Large intestine (tissue), 3 donors: ENCODE data around the gene RNLS. TPM values are rescaled to one million over a fixed set of nuclear protein-coding genes. Genes with fewer than 3 reads are reported as not detected.

Experiments
- DNase-seq, 2 donors: peaks; one replicate each; pipeline versions ENCODE4 v3.0.0 to v3.0.0-alpha.2; 2013
- H3K27ac ChIP-seq: one replicate; pipeline ENCODE4 v1.5.1; 2013; ENCODE audit warnings: low read length
- H3K27me3 ChIP-seq: 2 replicates; pipeline ENCODE4 v1.6.1; 2013; ENCODE audit warnings: low read length; ENCODE audit not compliant: control insufficient read depth, insufficient read depth
- H3K36me3 ChIP-seq: 2 replicates; pipeline ENCODE4 v1.6.1; 2013; ENCODE audit warnings: low read length; ENCODE audit not compliant: control insufficient read depth, insufficient read depth
- H3K4me1 ChIP-seq: one replicate; pipeline ENCODE4 v1.6.1; 2013; ENCODE audit warnings: low read length; ENCODE audit not compliant: control insufficient read depth, insufficient read depth
- H3K4me3 ChIP-seq: one replicate; pipeline ENCODE4 v1.5.1; 2013; ENCODE audit warnings: low read length
- H3K9me3 ChIP-seq: one replicate; pipeline ENCODE4 v1.6.1; 2013; ENCODE audit warnings: mild to moderate bottlenecking, low read depth, low read length, moderate library complexity; ENCODE audit not compliant: control insufficient read depth
- WGBS: methylation state at CpG from one replicate; pipeline ENCODE4 v1.1.5; 2013; ENCODE audit warnings: low lambda C conversion rate; ENCODE audit not compliant: insufficient coverage; 5-methylcytosine and 5-hydroxymethylcytosine counted together
- polyA plus RNA-seq: library from polyadenylated mRNA; unstranded; fragments of 120-200 nt; gene quantifications from one replicate; pipeline ENCODE4 v1.2.1, GENCODE V29; 2013

RNLS gene
- polyA plus RNA-seq, 1 donor = 19.5 TPM

DNA sequence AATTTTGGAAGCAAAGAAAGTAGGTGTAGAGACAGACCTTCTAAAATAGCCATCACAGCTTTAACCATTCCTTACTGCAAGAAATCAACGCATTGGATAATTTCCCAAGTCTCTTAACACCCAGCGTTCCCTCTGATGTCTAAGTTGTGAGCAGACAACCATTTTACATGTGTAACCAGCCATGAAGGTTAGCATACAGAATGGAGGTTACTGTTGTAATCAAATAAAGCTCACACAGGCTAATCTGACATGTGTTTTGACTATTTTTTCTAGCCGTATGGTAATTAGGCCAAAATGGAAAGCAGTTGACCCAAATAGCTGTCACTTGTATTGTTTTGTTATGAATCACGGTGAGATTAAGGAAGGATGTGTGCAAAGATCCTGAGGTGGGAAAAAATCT, 336.4 kb downstream of the RNLS start:
- H3K27ac ChIP-seq = no peak overlapping the region
- DNase-seq = no peak

DNA sequence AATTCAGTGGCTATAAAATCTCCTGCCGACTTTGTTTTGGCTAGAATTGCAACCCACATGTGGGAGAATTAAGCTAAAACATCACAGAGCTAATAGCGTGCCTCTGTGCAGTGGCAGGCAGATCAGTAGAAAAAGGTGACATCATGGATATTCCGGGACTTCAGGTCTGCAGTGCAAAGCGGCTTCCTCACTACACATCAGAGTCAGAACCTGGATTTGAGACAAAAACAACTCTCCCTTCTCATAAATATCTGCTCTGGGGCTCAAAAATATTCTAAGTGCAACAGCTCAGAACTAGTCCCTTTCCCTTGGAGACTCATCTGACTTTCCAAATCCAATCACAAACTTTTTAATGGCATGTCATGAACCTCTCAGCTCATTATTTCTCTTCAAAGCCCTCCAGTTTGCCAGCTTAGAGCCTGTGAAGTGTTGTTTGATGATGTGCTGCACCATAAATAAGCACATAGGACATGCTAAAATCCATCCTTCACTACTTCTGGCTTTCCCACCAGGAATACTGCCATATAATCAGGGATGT, 337.1 kb downstream of the RNLS start:
- Histone ChIP-seq H3K9me3 (no peaks in the 10 kb centered on the region), H3K27ac (no peak overlapping the region), H3K36me3 (no peaks in the 10 kb centered on the region), H3K27me3 (no peaks in the 10 kb centered on the region), H3K4me1 (peaks cover 3% of the 10 kb centered on the region), H3K4me3 (no peak overlapping the region)
- DNase-seq = no peak
- no CpG with 5 or more reads among the region's 4 CpGs for WGBS

More for the DNA sequence above, 336.4 kb downstream of the RNLS start:
- H3K4me1 ChIP-seq = peaks cover 3% of the 10 kb centered on the region
- WGBS = 92% methylated on average over 2 of the region's 4 CpGs
- H3K36me3 ChIP-seq = no peaks in the 10 kb centered on the region
- H3K4me3 ChIP-seq = no peak overlapping the region
- H3K27me3 ChIP-seq = no peaks in the 10 kb centered on the region
- H3K9me3 ChIP-seq = no peaks in the 10 kb centered on the region

DNA sequence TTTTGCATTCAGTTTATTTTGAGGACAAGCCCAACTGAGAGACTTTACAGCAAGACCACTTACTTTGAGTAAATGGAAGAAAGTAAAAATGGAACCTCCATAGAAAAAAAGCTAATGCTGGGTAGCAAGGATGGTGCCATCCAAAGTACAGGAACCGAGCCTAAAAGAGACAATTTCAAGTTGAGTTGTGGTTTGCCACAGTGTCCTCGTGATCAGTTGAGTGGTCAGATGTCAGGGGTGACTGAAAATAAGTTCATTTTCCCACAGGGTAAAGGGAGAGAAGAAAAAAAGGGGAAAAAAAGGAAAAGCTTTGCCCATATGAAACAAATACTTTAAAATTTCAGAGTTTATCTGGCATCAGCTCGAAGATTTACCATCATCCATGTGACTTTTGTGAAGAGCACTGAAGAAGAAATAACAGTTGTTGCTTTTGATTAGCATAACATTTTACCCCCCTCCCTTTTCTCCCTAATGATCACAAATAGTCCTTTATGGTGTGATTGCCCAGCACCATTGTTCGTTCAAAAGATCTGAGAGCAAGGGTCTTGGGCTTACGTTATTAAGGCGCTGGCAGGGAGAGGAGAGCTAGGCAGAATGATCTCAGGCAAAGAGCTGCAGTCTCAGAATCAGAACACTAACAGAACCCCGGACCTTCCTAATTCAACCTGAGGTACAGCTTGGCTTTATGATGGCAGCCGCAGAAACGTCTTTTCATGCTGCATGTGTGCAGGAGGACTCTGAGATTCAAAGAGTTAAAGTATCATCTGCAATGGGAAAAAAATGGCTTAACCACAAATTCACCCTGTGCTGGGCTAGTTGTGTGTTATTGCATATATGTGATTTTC, 338.1 kb downstream of the RNLS start:
- Histone ChIP-seq H3K4me1 (peaks cover 3% of the 10 kb centered on the region), H3K9me3 (no peaks in the 10 kb centered on the region), H3K36me3 (no peaks in the 10 kb centered on the region), H3K27ac (no peak overlapping the region), H3K4me3 (no peak overlapping the region), H3K27me3 (no peaks in the 10 kb centered on the region)
- no peak for DNase-seq
- 93% methylated on average over 2 of the region's 9 CpGs for WGBS

DNA sequence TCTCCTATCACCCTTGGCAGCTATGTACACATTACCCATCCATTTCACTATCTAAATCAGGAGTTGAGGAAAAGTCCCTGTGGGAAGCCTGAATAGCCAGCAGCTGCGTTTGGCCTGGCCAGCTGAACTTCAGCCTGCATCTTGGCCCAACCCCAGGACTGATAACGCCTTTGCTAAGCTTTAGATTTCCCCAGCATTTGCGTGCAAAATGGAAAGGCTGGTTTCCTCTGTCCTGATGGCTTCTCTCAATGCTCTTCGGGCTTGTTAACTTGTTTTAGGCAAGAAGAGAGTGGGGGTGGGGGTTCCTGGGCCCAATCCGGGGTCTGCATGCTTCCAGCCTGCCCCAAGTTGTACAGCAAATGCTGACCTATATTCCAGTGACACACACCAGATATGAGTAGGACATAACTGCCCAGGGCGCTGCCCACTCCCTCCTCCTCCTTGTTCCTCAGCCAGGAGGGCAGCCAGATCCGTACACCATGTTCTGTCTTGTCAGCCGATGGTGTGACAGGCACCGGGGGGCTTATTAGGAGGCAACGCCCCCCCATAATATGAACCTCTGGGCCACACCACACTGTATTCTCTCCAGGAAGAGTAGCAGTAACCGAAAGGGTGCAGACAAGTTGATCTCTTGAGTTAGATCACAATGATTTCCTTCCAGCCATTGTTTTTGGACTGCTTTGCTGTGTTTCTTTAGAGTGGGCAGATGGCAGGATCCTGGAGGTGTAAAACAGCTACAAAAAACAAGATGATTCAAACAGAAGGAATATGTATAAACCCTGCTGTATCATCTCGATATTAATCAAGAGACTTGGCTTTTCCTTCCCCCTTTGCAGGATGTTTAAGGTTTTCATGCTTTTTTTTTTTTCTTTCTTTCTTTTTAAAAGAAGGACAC, 339.0 kb downstream of the RNLS start:
- H3K27me3 ChIP-seq = no peaks in the 10 kb centered on the region
- peaks cover 3% of the 10 kb centered on the region for H3K4me1 ChIP-seq
- H3K27ac ChIP-seq = no peak overlapping the region
- H3K36me3 ChIP-seq = no peaks in the 10 kb centered on the region
- 100% methylated on average over 1 of the region's 12 CpGs for WGBS
- H3K9me3 ChIP-seq = no peaks in the 10 kb centered on the region
- no peak overlapping the region for H3K4me3 ChIP-seq
- DNase-seq = peak; percentile 54 to 76

DNA sequence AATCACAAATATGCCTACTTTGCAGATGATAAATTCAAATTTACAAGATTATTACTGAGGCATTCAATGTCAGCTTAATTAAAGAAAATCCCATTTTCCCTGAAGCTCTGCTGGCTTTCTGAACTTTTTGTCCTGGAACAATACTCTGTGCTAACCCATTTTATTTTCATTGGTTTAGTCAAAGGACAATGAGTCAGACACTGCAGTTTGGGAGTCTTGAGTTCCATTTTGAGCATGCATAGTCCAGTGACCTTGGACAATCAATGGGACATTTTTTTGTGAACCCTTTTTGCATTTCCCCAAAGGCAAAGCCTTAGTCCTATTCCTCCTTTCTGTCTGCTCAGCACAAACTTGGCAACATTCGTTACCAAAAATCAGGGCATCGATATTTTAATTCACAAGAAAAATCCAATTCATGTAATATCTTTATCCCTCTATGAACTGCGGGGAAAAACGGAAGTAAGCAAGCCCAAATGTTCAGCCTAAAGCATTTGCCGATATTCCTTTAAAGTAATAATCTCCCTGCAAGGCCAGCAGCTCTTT, 339.8 kb downstream of the RNLS start:
- Histone ChIP-seq H3K4me1 (peaks cover 3% of the 10 kb centered on the region), H3K9me3 (no peaks in the 10 kb centered on the region), H3K36me3 (no peaks in the 10 kb centered on the region), H3K27ac (no peak overlapping the region), H3K27me3 (no peaks in the 10 kb centered on the region), H3K4me3 (no peak overlapping the region)
- no peak for DNase-seq
- 100% methylated on average over 1 of the region's 5 CpGs for WGBS

DNA sequence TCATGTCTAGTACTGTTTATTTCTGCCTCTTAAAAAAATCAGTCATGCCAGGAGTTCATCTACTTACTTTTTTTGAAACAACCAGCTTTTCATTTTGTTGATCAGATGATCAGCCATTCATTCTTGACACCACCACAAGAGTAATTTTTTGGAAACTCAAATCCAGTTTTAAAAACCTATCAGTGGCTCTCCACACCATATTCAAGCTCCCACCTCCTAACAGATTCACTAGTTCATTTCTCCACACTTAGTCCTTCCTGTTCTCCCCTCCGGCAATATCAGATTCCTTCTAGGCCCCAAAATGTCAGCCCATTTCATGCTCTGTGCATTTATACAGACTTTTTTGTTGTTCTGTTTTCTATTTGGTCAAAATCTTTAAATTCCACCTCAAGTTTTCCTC, 341.6 kb downstream of the RNLS start:
- peaks cover 3% of the 10 kb centered on the region for H3K4me1 ChIP-seq
- no peaks in the 10 kb centered on the region for H3K36me3 ChIP-seq
- no peak for DNase-seq
- no peaks in the 10 kb centered on the region for H3K27me3 ChIP-seq
- no peaks in the 10 kb centered on the region for H3K9me3 ChIP-seq
- H3K27ac ChIP-seq = no peak overlapping the region
- WGBS = 82% methylated on average over 1 of the region's 1 CpG
- no peak overlapping the region for H3K4me3 ChIP-seq

DNA sequence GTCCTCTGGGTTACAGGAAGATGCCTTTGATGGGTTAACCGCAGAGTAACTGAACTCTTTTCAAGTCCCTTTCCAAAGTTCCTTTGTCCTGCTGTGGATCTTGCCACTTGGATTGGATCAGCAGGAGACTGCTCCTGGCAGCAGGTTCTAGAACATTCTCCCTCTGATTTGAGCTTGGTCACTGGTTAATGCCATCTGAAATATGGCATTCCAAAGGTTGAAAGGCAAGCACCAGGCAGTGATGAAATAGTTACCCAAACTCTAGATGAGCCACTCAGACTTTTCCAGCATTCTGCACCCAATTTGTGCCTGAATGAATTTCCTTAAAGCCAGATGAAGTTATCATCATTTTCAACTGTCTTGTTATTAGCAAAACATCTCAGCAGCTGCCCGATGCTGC, 343.9 kb downstream of the RNLS start:
- no peaks in the 10 kb centered on the region for H3K27me3 ChIP-seq
- no peak overlapping the region for H3K4me3 ChIP-seq
- H3K27ac ChIP-seq = no peak overlapping the region
- 100% methylated on average over 1 of the region's 2 CpGs for WGBS
- H3K4me1 ChIP-seq = peaks cover 1% of the 10 kb centered on the region
- no peaks in the 10 kb centered on the region for H3K9me3 ChIP-seq
- H3K36me3 ChIP-seq = no peaks in the 10 kb centered on the region
- DNase-seq = no peak

DNA sequence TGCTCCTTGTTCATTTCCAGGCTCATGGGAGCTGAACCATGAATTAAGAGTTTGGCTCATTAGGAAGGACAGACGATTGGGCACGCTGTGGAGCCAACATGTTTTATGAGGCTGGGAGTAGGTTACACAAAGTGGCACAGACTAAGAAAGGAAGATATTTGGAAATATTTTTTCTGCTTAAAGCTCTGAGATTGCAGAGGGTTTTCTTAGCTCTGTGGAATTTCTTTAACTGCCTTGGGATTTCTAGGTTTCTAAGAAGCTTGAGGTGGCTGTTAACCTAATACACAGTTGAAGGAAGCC, 344.6 kb downstream of the RNLS start:
- H3K27me3 ChIP-seq = no peaks in the 10 kb centered on the region
- no peaks in the 10 kb centered on the region for H3K9me3 ChIP-seq
- no peaks in the 10 kb centered on the region for H3K4me1 ChIP-seq
- H3K27ac ChIP-seq = no peak overlapping the region
- H3K4me3 ChIP-seq = no peak overlapping the region
- DNase-seq = no peak
- WGBS = 100% methylated on average over 1 of the region's 2 CpGs
- no peaks in the 10 kb centered on the region for H3K36me3 ChIP-seq

DNA sequence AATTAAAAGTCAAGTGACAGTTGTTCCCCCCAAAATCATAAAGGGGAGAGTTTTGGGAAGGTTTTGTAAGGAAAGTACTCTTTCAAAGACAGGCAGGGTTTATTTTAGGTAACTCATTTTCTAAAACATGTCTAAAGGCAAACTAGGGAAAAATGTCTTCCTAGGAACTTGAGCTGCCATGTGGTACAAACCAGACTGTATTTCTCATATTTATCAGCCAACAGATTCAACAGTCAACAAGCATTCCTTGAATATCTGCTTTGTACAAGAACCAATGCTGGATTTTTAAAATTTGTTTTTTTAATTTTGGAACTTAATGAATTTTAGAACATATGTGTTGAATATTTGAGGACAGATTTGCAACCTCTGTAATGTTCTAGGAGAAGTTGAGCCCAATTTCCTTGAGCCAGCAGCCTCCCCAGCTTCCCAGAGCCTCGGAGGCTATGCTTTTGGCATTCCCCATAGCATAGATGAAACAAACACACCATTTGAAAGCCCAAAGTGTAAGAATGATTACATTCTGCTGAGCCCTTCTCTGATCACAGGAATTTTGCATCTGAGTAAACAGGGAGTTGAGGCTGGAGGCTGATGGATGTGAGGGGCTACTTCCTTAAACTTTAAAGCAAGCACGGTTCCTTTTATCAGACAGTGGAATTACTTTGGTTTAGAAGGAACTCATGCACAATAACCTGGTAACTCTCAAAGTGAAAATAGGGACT, 345.1 kb downstream of the RNLS start:
- H3K9me3 ChIP-seq = no peaks in the 10 kb centered on the region

More for the DNA sequence above, 345.1 kb downstream of the RNLS start:
- Histone ChIP-seq H3K4me3 (no peak overlapping the region), H3K4me1 (no peaks in the 10 kb centered on the region), H3K27ac (no peak overlapping the region), H3K27me3 (no peaks in the 10 kb centered on the region), H3K36me3 (no peaks in the 10 kb centered on the region)
- DNase-seq = no peak
- WGBS = no CpG with 5 or more reads among the region's 2 CpGs
